Epithelial cell of proximal tubule (primary cell): Measurements from ENCODE around the gene ITGA2B. TPM values are rescaled to one million over a fixed set of nuclear protein-coding genes. Genes with fewer than 3 reads are reported as not detected.

Experiments
- DNase-seq: peaks from one replicate; pipeline ENCODE4 v3.0.0-alpha.2; 2011; ENCODE audit warnings: low read depth
- H3K4me3 ChIP-seq: 2 replicates; pipeline ENCODE4 v1.5.1; 2011; ENCODE audit warnings: low read depth, mild to moderate bottlenecking, low read length
- CTCF ChIP-seq: conservative IDR thresholded peaks from 2 replicates; pipeline ENCODE4 v1.5.1; 2012; ENCODE audit warnings: low read depth, mild to moderate bottlenecking, low read length
- total RNA-seq: library from RNA; depleted of rRNA; stranded (reverse); fragments of >200 nt; gene quantifications from 2 replicates; pipeline ENCODE4 v1.2.3, GENCODE V29; 2015

The ITGA2B gene
- total RNA-seq, 1 donor from 2014 or later = 0.81 TPM

GRCh38 chr17:44384281-44384822, 5.1 kb downstream of the ITGA2B start:
- no peak overlapping the region for H3K4me3 ChIP-seq
- no peak for TF ChIP-seq CTCF
- DNase-seq = no peak

- DNase-seq = no peak
Observed at GRCh38 chr17:44383861-44384260, 5.6 kb downstream of the ITGA2B start.

GRCh38 chr17:44383363-44383762, 6.1 kb downstream of the ITGA2B start:
- H3K4me3 ChIP-seq = no peak overlapping the region
- TF ChIP-seq CTCF = no peak
- DNase-seq = no peak

More at GRCh38 chr17:44383861-44384260, 5.6 kb downstream of the ITGA2B start:
- TF ChIP-seq CTCF = no peak
- H3K4me3 ChIP-seq = no peak overlapping the region

- H3K4me3 ChIP-seq = no peak overlapping the region
- no peak for DNase-seq
- no peak for TF ChIP-seq CTCF
Observed at GRCh38 chr17:44382917-44383316, 6.5 kb downstream of the ITGA2B start.

GRCh38 chr17:44381810-44382305, 7.6 kb downstream of the ITGA2B start:
- no peak for TF ChIP-seq CTCF
- no peak overlapping the region for H3K4me3 ChIP-seq
- DNase-seq = no peak

- no peak overlapping the region for H3K4me3 ChIP-seq
- DNase-seq = no peak
- TF ChIP-seq CTCF = no peak
Observed at GRCh38 chr17:44380767-44381166, 8.7 kb downstream of the ITGA2B start.

GRCh38 chr17:44379887-44380286, 9.6 kb downstream of the ITGA2B start:
- no peak for DNase-seq
- no peak for TF ChIP-seq CTCF
- H3K4me3 ChIP-seq = no peak overlapping the region
